ENCODE results near the gene LNX1.

The LNX1 gene

GRCh38 chr4:53531585-53532224, 59.6 kb downstream of the LNX1 start:
- DNase-seq, result no peak

- no peak for DNase-seq
These were observed 62.3 kb downstream of the LNX1 start for GRCh38 chr4:53529025-53529424.

- no peak for DNase-seq
These were observed 63.4 kb downstream of the LNX1 start for GRCh38 chr4:53527930-53528329.

DNA sequence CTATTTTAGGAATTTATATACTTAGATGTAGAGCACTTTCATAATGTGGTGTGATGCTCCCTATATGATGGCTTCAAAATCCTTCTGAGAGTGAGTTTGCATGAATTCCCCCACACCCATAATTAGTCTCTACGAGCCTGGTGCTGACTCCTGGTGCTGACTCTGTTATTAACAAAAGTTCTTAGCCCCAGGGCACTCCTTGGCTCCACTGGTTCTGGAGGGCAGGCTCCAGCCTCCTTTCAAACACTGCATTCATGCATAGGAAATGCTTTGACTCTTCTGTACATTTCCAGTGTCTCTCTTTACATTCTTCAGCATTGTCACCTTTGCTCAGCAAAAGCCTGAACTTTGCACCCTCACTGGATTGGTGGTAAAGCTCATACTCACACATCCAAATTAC, 64.0 kb downstream of the LNX1 start:
- no peak for DNase-seq

DNA sequence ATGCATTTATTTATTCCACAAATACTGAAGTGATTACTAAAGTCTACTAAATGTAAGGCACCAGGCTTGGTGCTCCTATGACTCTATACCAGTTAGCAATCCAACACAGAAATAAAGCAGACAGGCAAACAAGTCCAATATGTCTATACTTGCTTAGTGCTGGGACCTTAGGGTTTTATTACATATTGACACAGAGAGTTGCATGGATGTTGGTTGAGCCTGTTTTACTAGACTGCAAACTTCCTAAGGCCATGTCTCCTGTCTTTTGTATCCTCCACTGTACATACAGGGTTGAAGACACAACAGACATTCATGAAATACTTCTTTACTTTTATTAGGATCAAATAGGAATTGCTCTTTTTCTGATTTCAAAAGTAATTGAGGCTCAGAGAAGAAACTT, 69.0 kb downstream of the LNX1 start:
- no peak for DNase-seq

GRCh38 chr4:53520116-53520515, 71.2 kb downstream of the LNX1 start:
- no peak for DNase-seq

DNA sequence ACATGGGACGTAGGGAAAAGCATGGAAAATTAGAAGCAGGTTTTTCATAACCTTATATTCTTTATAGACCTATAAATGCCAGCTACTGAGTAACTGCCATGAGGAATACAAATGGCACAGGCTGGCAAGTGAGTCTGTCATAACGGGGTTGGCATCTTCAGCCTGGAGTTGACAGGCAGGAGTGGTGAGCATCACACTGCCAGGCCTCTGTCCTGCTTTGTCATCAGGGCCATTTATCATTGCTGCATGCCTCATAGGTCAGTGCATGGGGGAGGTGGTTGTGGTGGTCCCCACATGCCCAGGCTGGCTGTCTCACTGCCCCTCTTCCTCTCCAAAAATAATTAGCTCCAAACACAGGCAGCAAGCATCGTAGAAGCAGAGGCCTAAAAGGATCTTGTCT, 72.5 kb downstream of the LNX1 start:
- no peak for DNase-seq

- DNase-seq, result no peak
These were observed 76.2 kb downstream of the LNX1 start for GRCh38 chr4:53515076-53515475.

DNA sequence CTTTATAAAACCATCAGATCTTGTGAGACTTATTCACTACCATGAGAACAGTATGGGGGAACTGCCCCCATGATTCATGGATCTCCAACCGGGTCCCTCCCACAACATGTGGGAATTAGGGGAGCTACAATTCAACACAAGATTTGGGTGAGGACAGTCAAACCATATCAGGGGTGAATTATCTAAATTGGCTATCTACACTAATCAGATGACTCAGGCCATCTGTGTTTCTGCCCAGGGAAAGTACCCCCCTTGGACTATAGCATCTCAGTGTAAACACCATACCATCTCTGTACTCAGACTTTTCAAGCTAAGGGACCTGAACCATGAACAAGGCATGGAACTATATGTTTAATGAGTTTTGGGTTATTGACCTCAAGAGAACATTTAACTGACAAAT, 76.8 kb downstream of the LNX1 start:
- DNase-seq, result no peak

GRCh38 chr4:53512608-53513007, 78.7 kb downstream of the LNX1 start:
- no peak for DNase-seq

DNA sequence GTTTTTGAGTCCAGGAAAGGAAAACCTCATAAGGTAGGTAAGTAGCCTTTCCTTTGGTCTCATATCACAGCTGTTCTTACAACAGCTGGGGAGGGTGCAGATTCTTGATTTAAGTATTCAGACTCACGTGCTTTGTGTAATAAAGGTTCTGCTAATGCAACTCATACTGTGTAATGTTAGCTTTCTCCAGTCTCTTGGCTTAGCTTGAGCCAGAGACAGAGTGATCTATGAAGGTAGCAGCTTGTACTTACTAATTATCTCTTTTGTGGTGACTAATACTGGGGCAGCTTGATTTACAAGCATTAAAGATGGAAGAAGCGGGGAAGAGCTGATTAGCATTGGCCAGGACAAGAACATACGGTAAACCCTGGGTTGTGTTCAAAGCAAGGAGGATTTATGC, 80.3 kb downstream of the LNX1 start:
- DNase-seq, result no peak

DNA sequence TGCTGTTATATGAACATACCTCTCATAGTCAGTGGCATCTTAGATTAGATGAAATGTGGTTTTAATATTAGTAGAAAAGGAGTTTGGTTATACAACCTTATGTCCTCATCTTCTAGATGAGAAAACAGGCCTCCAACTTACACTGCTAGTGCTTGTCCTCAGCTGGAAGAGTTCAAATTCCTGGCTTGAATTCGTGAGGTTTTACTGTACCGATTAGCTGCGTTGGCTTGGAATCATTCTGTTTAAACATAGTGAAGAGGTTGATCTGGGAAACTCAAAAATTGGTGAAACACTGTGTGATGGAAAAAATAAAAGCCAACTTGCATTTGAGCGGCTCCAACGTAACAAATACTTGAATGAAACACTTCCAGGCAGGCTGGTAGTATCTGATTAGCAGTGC, 81.0 kb downstream of the LNX1 start:
- DNase-seq, result no peak

DNA sequence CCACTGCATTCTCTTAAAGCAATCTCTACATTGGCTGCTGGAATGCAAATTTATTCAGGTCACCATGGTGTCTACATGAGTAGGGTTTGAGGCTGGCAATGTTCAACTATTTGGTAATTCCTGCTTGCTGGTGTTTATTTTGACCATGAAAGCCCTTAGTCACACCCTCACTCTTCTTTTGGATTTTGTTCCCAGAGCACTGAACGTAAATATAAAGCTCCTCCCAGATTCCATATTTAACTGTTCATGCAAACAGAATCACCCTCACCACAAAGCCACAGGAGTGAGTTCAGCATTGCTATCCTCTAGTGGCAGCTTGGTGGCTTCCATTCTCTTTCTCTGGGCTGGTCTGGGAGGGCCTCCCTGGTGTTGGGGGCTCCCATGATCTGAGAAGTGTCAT, 82.8 kb downstream of the LNX1 start:
- no peak for DNase-seq

DNA sequence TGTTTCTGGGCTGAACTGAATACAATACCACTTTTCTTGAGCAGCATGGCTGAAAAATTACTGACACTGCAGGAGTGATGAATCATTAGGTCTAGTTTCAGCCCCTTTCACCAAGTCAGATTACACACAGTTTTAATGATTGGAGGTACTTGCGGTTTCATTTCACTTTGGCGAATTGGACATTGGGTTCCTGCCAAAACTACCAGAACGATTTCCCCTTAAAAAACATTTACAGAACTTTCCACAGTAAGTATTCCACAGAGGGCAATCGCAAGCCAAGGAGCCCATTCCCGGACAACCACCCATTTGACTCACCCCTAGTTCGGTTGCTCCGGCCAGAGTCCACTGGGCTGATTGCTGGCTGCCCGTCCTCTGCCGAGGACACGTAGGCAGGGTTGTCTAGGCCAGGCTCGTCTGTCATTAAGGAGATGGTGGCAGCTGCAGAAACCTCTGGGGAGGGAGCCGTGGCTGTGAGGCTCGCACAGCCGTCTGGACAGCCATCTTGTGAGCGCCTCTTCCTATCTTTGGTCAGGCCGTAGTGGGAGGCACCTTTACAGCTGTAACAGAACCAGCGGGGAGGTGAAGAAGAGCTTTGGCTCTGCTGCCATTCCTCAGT, 83.5 kb downstream of the LNX1 start:
- DNase-seq, result no peak

DNA sequence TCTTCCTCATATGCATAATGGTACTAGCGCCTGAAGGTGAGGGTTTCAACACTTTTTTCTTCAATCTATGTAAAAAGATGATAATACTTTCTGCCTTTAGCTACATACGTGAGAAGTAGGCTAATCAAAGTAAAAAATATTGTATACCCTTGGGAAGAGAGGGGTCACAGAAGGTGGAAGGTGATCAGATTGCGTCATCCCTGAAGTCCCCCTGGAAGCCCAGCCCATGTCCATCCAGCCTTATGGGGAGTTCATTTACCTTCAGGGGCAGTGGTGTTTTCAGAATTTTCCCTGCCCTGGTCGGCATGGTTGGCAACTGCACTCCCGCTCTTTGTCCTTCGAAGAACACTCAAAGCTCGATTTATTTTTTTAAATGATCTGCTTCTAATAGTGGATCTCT, 84.2 kb downstream of the LNX1 start:
- DNase-seq, result no peak

DNA sequence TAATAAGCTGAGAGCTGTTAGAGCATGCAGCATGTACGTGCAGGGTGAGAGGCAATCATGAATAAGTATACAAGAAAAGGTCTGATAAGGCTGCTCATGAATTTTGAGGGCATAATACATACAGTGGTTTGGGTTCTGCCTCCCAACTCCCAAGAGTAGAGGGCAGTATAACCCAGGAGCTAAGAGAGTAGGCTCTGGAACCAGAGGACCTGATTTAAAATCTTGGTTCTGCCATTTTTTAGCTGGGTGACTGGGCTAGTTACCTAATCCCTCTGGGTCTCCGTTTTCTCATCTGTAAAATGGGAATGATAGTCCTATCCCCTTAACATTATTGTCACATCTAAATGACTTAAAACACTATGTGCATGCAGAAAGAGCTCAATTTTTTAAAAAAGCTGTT, 85.3 kb downstream of the LNX1 start:
- DNase-seq, result no peak

DNA sequence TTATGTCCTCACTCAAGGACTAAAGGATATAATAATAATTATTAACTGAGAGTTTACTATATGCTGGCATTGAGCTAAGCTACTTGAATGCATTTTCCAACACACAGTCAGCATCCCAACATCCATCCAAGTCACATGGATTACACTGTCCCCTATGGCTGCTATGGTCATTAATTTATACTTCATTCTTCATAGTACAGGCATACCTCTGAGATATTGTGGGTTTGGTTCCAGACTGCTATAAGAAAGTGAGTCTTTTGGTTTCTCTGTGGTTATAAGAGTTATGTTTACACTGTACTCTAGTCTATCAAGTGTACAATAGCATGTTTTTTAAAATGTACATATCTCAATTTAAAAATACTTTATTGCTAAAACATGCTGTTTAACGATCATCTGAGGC, 89.2 kb downstream of the LNX1 start:
- no peak for DNase-seq

GRCh38 chr4:53501561-53501960, 89.7 kb downstream of the LNX1 start:
- no peak for DNase-seq

- DNase-seq, result no peak
These were observed 90.7 kb downstream of the LNX1 start for GRCh38 chr4:53500546-53500945.

DNA sequence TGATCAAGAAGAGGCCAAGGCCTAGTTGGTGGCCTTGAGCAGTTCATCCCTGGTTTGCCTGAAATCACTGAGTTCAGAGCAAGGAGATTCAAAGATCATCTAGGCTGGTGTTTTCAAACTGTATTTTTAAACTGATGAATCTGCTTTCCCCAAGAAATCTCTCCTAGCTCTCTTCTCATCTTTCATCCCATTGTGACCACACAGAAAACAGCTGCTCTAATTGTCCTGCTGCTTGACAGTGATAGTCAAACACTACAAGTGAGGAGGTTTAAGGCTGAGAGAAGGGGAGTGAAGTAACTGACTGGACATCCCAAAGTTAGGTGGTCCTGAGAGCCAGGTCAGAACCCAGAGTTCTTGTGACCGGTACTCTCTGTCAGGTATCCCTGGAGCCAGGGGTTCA, 91.5 kb downstream of the LNX1 start:
- DNase-seq, result no peak

GRCh38 chr4:53498706-53499105, 92.6 kb downstream of the LNX1 start:
- DNase-seq, result no peak

DNA sequence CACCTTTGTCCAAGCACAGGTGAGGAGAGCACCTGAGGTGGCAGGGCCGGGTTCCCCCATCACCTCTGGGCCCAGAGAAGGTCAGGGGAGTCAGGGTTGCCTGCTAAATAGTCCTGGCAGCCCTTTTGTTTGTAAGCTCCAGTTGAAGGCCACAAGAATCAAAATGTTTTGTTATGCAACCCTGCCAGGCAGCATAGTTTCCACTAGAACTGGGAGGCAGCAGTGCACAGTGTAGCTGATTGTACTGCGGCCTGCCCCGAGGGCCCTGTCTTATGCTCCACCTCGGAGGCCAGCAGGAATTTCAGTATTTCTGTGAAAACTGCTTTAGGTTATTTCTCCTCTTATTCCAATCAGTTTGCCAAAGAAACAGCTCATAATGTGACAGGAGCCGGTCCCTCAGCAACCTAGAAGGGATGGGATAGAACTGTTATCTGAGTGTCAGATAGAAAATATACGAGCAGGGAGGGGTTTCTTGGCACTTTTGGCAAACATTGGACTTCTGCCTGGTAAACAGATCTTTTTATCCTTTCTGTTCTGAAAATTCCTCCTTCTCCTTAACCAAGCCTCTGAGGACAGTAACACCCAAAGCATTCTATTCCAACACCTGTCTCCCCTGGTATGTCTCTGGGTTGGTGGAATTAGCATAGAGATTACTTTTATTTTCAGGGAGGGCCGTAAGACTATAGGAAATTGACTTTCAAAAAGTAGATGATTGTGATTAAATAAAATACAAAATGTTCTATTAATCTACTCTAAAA, 93.6 kb downstream of the LNX1 start:
- DNase-seq, result no peak

GRCh38 chr4:53494851-53495250, 96.4 kb downstream of the LNX1 start:
- DNase-seq, result no peak

DNA sequence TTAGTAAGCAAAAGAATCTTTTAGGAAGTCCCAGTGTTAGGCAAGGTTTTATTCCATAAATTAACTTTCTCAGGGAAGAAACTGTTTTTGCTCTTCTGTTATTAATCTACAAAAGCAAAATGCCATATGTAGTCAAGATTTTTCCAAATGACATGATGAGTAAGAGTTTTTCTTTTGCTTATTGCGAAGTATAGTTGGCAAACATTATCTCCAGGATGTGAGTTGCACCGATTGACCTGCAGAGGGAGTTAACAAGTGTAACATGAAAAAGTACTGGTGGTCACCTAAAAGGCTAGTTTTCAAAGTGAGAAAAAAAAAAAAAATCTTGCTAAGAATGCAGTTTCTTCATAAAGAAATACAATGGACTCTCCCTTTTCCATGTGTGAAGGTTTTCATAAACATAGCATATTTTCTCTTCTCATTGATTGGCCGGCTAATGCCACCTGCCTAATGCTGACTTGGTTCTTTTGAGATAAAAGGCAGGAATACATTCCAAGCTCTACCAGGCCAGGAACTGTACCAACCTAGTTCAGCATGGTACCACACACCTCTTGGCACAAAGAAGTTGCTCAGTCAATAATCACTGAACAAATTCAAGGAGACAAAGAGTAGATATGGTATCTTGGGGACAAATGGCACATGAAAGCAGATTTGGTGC, 100.2 kb downstream of the LNX1 start:
- DNase-seq, result peak; percentile 32 to 38

Measured in inflammatory macrophage treated with lipopolysaccharide for 1 hour (primary cell).